Vagina (tissue), 2 donors: ENCODE data around the gene INTS1. TPM values are rescaled to one million over a fixed set of nuclear protein-coding genes. Genes with fewer than 3 reads are reported as not detected.

Experiments used
- DNase-seq, 2 donors: peaks; one replicate each; pipeline ENCODE4 v3.0.0-alpha.2; 2017; ENCODE audit errors: extremely low spot score in 2 of 2
- H3K27ac ChIP-seq: fragments of 200-600 bp; sonication (generic); one replicate; pipeline ENCODE4 v1.5.1; 2019
- H3K27me3 ChIP-seq: fragments of 200-600 bp; sonication (generic); one replicate; pipeline ENCODE4 v1.5.1; 2019
- H3K36me3 ChIP-seq, 2 donors: fragments of 200-600 bp; sonication (generic); one replicate each; pipeline ENCODE4 v1.5.1; 2017 to 2019
- H3K4me1 ChIP-seq: fragments of 200-600 bp; sonication (generic); one replicate; pipeline ENCODE4 v1.5.1; 2019
- H3K4me3 ChIP-seq, 2 donors: fragments of 200-600 bp; sonication (generic); 1 replicate in 1 of 2; 2 replicates in 1 of 2; pipeline ENCODE4 v1.5.1; 2016 to 2019
- H3K9me3 ChIP-seq: fragments of 200-600 bp; sonication (generic); one replicate; pipeline ENCODE4 v1.5.1; 2019
- CTCF ChIP-seq, 3 experiments: fragments of 450-650 bp in 2 of 3; fragments of 200-600 bp in 1 of 3; sonication (generic) in 1 of 3; IDR thresholded peaks; one replicate each; pipeline ENCODE4 v1.5.1; 2017 to 2019; ENCODE audit warnings: antibody characterized with exemption in 3 of 3, mild to moderate bottlenecking in 2 of 3, moderate library complexity in 2 of 3
- POLR2A ChIP-seq, 2 donors: fragments of 450-650 bp; IDR thresholded peaks; one replicate each; pipeline ENCODE4 v1.6.1; 2017; ENCODE audit warnings: antibody characterized with exemption in 2 of 2, mild to moderate bottlenecking in 2 of 2, moderate library complexity in 2 of 2
- POLR2AphosphoS5 ChIP-seq, 2 donors: sonication (generic); formaldehyde crosslinking; IDR thresholded peaks; one replicate each; pipeline ENCODE4 v1.9.0; 2017; ENCODE audit warnings: antibody characterized with exemption in 2 of 2, mild to moderate bottlenecking in 2 of 2, low read depth in 1 of 2; ENCODE audit not compliant: insufficient read depth in 1 of 2
- intact Hi-C: fragments of 100-400 bp; cut with DNase I; formaldehyde crosslinking; loops from one replicate; pipeline ENCODE4 v1.15.1; 2023
- total RNA-seq: library from RNA; depleted of rRNA; stranded (reverse); fragments of >200 nt; gene quantifications from one replicate; pipeline ENCODE4 v1.2.3, GENCODE V29; 2016

Gene INTS1
- total RNA-seq, 1 donor from 2014 or later, result 67.3 TPM

- H3K27ac ChIP-seq, result no peak overlapping the region
- peaks cover 12% of the 10 kb centered on the region for H3K4me1 ChIP-seq
- no peak for DNase-seq
- TF ChIP-seq CTCF (IDR thresholded peaks at IDR 0.05), result peak; percentile 84 to 88 (median 88)
- no peak for TF ChIP-seq POLR2AphosphoS5 (IDR thresholded peaks at IDR 0.05; ENCODE audit: insufficient read depth in 1 of 2, low read depth in 1 of 2)
- no peaks in the 10 kb centered on the region for H3K9me3 ChIP-seq
- H3K27me3 ChIP-seq, result no peaks in the 10 kb centered on the region
- intact Hi-C loops, result loop anchor here (1.0 kb wide), 1 partner anchor 41 kb away; no protein-coding TSS in a partner anchor
- H3K36me3 ChIP-seq, result no peaks in the 10 kb centered on the region
- H3K4me3 ChIP-seq, result no peak overlapping the region
Observed at GRCh38 chr7:1432411-1433082, 71.6 kb downstream of the INTS1 start.

GRCh38 chr7:1431634-1432380 is 72.4 kb downstream of the INTS1 start:
- no peak for DNase-seq
- Histone ChIP-seq H3K4me1 (peaks cover 12% of the 10 kb centered on the region), H3K36me3 (no peaks in the 10 kb centered on the region), H3K4me3 (no peak overlapping the region), H3K27ac (no peak overlapping the region), H3K27me3 (no peaks in the 10 kb centered on the region), H3K9me3 (no peaks in the 10 kb centered on the region)
- intact Hi-C loops, result no loop called here
- TF ChIP-seq POLR2A (IDR thresholded peaks at IDR 0.05) (no peak), CTCF (IDR thresholded peaks at IDR 0.05) (no peak), POLR2AphosphoS5 (IDR thresholded peaks at IDR 0.05; ENCODE audit: insufficient read depth in 1 of 2, low read depth in 1 of 2) (no peak)

DNA sequence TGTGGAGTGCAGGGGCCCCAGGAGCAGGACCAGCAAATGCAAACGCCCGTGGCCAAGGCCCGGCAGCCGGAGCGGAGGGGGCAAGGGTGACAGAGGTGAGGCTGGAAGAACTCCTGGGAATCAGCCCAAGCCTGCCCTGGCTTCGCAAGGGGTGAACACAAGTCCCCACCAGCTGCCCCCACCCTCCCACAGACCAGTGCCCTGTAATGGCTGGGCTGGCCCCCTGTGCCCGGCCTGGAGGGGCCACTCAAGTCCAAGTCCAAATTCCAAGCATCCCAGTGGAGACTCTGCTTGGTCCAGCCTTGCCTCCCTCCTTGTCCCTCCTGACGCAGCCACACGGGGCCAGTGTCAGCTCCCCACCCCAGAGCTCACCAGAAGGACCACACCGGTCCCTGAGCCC is 73.0 kb downstream of the INTS1 start:
- H3K27me3 ChIP-seq, result no peaks in the 10 kb centered on the region
- no peak overlapping the region for H3K4me3 ChIP-seq
- H3K36me3 ChIP-seq, result no peaks in the 10 kb centered on the region
- no peak for TF ChIP-seq POLR2A (IDR thresholded peaks at IDR 0.05)
- TF ChIP-seq POLR2AphosphoS5 (IDR thresholded peaks at IDR 0.05; ENCODE audit: insufficient read depth in 1 of 2, low read depth in 1 of 2), result no peak
- no peak for TF ChIP-seq CTCF (IDR thresholded peaks at IDR 0.05)
- no peak for DNase-seq
- no peak overlapping the region for H3K27ac ChIP-seq
- no peaks in the 10 kb centered on the region for H3K9me3 ChIP-seq
- intact Hi-C loops, result no loop called here
- H3K4me1 ChIP-seq, result peaks cover 12% of the 10 kb centered on the region

GRCh38 chr7:1430056-1430845 is 73.9 kb downstream of the INTS1 start:
- H3K27me3 ChIP-seq, result no peaks in the 10 kb centered on the region
- H3K9me3 ChIP-seq, result no peaks in the 10 kb centered on the region
- intact Hi-C loops, result no loop called here

More at GRCh38 chr7:1430056-1430845, 73.9 kb downstream of the INTS1 start:
- TF ChIP-seq CTCF (IDR thresholded peaks at IDR 0.05), result no peak
- TF ChIP-seq POLR2AphosphoS5 (IDR thresholded peaks at IDR 0.05; ENCODE audit: insufficient read depth in 1 of 2, low read depth in 1 of 2), result no peak
- no peak for TF ChIP-seq POLR2A (IDR thresholded peaks at IDR 0.05)
- H3K36me3 ChIP-seq, result no peaks in the 10 kb centered on the region
- H3K4me3 ChIP-seq, result no peak overlapping the region
- no peak for DNase-seq
- no peak overlapping the region for H3K27ac ChIP-seq
- peaks cover 12% of the 10 kb centered on the region for H3K4me1 ChIP-seq
